Activated naive CD8-positive, alpha-beta T cell treated with anti-CD3 and anti-CD28 coated beads, Interleukin-2, amount 50 U/mL, for 16 hours (primary cell): ENCODE measurements around the gene SPATS1.

Experiments used
- DNase-seq: peaks from one replicate; pipeline ENCODE4 v3.0.0-alpha.2; 2020; ENCODE audit warnings: low read depth, low spot score

Gene SPATS1

DNA sequence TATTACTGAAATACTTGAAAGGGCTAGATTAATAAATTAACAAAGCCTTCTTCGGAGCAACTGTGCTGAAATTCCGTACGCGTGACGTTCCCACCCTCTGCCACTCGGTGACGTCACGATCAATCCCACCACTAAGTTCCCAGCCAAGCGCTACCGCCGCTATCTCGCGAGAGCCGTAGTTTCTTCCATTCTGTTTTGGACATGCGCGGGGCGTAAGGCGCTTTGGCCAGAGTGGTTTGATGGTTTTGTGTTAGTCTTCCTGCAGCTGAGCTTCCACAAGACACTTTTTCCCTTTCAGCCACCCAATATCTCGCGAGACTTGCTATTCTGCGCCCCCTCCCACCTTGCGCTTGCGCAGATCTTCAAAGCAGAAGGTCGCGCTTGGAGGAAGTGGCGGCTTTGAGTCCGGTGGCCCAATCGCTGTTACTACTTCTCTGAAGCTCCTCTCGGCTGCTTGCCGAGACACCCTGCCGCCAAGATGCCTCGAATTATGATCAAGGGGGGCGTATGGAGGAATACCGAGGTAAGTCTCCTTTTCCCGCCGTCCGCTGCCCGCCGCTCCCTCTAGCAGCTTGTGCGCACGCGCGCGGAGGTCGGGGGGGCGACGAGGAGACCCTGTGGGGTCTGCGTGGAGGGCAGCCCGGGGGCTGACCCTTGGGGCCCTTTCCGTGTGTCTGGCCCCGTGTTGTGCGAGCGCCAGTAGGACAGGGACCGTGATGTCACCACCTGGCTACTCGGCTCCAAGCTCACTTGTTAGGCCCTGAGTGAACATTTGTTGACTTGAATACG, 45.1 kb downstream of the SPATS1 start, which contains the start of gene CDC5L:
CDC5L (plus strand) TSS at position 361 of the 789 bp plus-strand sequence; CDS start at position 479, 118 bp downstream.
- peak; percentile 90 for DNase-seq

GRCh38 chr6:44388135-44388487, 45.7 kb downstream of the SPATS1 start:
- no peak for DNase-seq

- no peak for DNase-seq
Measured at GRCh38 chr6:44388887-44389286, 46.4 kb downstream of the SPATS1 start.

GRCh38 chr6:44390158-44390683, 47.8 kb downstream of the SPATS1 start:
- DNase-seq, result no peak
